HG03159 (cell line): ENCODE data around the gene FGF13.
A peak's percentile ranks its signal among the peaks of the same experiment; 100 is the strongest.

Experiments
- ATAC-seq: cut with Tn5 transposase; IDR thresholded peaks from one replicate; pipeline ENCODE4 v1.9.1; 2021; ENCODE audit warnings: mild to moderate bottlenecking, moderate library complexity; ENCODE audit not compliant: unreplicated experiment

The FGF13 gene

DNA sequence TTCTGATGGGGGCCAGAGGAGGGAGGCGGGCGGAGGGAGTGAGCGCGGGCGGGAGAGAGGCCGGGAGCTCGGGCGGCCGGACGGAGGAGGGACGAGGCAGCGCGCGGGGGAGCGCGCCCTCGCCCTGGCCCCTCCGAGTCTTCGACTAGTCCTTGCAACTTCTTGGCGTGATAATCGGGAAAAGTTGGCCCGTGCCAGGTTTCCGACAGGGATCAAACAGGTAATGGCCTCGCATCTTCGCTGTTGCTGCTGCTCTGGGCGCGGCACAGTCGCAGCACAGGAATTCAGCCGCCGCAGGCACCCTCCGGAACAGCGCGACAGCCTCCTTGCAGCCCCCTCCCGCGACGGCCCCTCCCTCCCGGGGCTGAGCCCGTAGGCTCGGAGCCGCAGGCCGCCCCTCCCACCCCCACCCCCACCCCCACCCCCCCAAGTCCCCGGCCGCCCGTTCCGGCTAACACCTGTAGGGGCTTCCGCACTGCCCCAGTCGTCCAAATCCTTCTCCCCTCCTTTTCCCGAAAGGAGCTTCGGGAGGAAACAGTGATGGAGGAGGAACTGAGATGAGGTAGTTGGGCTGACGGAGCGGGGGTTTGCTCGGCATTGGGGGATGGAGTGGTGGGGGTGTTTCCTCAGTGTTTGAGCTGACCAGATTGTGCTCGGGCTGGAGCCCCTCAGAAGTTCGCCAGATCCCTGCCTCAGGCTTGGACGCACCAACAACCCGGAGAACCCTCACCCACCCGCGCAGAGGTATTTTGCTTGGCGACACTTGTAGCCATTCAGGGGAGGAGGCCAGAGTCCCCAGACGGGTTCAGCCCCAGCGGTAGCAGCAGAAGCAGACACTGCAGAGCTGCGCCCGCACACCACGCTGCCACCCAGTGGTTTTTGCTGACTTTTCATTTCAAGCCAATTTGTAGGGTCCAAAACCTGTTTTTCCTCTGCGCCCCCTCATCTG is at the start of gene FGF13:
TSS of gene FGF13 (minus strand) at position 319 of the 949 bp plus-strand sequence. CDS start 714 bp downstream, outside the sequence.
- ATAC-seq: peak; percentile 53

- ATAC-seq: no peak
Observed at GRCh38 chrX:138759217-138759943, 47.9 kb upstream of the FGF13 start.

GRCh38 chrX:138756234-138756633 is 44.7 kb upstream of the FGF13 start:
- ATAC-seq: no peak

- no peak for ATAC-seq
Observed at GRCh38 chrX:138754861-138755260, 43.3 kb upstream of the FGF13 start.

- no peak for ATAC-seq
Observed at GRCh38 chrX:138748480-138748879, 37.0 kb upstream of the FGF13 start.

- peak; percentile 88 for ATAC-seq
Observed at GRCh38 chrX:138745196-138745595, 33.7 kb upstream of the FGF13 start.

- no peak for ATAC-seq
Observed at GRCh38 chrX:138742217-138742616, 30.7 kb upstream of the FGF13 start.

DNA sequence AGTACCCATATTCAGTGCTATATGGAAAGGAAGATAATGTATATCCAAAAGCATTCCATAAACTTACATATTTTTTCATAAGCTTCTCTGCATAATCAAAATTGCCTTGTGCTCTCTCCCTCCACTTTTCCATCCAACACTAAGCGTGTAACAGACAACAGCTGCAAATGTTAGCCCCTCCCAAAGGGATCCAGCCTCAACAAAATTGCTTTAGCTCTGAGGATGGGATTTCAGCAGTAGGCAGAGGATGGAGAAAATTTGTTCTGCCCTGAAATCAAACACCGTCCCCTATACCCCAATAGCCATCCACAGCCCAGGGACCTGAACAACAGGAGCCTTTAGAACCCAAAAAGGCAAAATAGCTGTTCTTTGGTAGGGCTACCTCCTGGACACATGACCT is 28.8 kb upstream of the FGF13 start:
- ATAC-seq: no peak

DNA sequence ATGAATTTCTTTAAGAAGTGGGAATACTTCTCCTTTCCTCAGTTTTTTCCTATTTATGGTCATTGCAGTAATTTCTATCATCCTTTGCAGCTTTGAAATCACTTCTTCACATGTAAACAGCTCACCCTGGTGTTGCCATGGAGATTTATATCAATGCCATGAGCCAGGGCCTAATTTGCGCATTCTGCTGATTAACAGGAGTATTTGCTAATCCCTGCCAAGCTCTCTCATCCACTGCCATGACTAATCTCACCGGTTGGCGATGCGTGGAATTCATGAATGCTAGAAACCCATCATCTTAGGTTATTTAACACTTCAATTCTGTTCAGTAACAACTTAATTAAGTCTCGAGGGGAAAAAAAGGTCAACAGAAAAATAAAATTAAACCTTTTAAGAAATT is 11.8 kb upstream of the FGF13 start:
- no peak for ATAC-seq

DNA sequence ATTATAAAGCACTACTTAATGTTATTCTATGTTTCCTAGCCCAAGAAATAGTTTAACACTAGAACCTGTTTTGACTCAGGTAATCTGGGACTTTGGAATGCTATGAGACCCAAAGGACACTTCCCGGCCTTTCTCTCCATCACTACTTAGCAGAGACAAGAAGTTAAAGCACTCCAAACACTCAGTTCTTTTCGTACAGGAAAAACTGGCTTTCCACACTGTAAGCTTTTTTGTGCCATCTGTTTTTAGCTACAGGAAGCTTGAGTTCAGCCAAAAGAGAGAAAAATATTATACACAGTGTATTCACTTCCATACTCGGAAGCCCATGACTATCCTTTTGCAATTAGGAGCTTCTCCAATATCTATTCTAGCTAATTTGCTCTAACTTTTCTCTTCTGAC is 7.9 kb upstream of the FGF13 start:
- no peak for ATAC-seq

DNA sequence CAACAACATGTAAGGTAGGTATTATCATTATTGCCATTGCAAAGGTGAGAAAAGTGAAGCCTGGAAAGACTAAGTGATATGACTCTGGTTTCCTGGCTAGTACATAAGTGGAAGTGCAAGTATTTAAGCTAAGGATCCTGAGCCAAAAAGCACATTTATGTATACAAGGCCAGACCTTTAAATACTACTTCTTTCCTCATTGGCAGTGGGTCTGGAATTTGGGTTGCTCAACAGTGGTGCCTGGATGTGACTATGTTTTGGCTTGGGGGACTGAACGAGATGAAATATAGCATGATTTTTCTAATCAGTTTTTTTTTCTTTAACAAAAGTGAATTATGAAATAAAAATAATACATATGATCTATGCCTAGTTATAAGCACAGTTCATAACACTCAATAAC is 7.4 kb upstream of the FGF13 start:
- no peak for ATAC-seq

DNA sequence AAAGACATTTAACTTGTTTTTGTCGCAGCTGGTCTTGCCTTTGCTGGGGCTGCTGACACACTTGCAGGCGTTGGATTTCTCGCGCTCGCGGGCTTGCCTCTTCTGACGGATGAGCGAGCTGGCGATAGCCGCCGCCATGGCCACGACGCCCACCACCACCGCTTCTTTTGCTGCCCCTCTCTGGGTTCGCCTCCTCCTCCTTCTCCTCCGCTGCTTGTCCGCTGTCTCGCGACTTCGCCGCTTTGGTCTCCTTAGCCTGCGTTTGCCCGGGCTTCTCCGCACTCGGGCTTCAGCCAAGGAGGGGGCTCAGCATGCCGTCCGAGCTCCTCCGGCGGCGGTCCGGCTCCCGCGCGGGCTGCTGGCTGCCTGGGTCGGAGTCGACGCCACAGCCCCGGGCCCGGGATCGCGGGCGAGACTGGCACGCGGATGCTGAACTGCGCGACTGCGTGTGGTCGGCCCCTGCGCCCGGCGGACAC is 613 bp downstream of the FGF13 start:
- no peak for ATAC-seq

DNA sequence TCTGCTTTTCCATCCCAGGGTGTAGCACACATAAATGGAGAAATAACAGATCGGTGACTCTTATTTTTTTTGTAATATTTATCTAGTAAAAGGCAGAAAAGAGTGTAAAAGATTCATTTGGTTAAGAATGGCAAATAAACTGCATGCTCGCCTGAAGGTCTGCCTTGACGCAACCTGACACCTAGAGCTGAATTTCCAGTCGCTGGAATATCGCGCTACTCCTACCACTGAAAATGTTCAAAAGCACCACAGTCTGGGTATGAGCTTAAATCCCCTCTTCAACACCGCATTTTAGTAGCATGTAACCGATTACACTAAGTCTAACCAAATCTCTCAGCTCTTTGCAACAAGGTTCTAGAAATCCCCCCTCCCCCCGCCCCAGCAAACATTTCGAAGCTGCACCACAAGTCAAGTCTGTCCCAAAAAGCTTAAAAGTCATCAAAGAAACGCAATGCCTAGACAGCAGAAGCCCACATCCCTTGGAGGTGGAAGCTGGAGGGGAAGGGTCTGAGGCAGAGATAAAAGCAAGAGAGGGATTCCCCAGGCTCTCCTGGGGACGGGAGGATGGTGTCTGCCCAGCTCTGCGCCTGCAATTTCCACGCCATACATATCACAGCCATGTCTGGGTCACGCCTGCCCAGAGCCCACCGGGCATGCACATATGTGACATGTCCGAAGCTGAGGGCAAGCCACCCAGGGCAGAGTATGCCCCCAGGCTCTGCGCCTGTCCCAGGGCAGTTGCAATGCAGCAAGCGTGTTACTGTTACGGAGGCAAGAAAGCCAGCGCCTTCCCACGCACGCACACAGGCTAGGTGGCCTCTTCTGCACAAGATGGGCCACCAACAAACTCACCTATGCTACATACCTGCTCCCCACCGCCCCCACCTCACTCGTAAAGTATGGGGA is 1.4 kb downstream of the FGF13 start:
- no peak for ATAC-seq

DNA sequence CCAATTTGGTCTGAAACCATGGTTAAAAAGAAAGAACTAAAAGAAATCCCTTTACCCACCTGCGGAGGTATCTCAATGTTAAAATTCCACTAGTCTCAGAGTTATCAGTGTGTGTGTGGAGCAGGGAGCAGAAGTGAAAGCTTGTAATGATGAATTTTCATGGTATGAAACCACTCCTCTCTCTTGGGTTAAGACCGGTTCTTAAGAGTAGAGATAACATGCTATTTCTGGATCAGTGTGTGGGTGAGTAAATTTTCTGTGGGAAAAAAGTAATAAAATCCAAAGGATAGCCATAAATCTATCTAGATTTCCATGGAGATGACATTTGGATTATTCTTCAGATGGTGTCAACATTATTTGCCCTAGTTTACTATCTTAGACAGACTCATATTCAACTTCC is 3.2 kb downstream of the FGF13 start:
- ATAC-seq: no peak

DNA sequence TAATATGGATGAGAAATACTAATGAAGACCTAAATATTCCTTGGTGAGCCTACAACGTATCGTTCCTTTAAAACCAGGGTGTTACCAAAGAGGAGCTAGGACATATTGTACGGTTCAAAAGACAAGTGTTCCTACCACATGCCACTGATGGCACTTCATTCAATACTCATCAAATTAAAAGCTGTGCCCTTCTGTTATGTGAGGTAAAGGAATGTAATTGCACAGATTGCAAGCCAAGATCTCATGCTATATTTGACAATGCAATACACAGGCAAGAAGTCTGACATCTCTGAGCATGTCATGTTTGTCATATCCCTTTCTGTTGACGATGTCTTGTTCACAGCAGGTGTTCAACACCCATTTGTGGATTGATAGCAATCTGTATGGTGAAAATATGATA is 6.9 kb downstream of the FGF13 start:
- ATAC-seq: no peak

DNA sequence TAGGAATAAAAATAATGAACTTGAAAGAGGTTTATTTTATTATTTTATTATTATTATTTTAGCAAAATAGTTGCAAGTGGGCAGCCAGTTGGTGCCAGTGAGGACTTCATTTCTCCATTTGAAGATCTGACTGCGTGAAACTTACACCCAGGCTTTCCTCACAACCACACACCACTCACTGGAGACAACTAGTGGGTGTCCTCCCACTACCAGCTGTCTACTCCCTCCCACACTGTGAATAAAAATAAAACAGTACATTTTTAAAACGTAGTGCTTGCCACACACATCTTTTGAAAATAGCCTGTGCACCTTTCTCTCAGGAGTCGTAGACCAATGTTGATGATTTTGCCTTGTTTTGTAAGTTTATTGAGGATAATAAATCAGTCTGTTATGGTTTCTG is 7.4 kb downstream of the FGF13 start:
- no peak for ATAC-seq

DNA sequence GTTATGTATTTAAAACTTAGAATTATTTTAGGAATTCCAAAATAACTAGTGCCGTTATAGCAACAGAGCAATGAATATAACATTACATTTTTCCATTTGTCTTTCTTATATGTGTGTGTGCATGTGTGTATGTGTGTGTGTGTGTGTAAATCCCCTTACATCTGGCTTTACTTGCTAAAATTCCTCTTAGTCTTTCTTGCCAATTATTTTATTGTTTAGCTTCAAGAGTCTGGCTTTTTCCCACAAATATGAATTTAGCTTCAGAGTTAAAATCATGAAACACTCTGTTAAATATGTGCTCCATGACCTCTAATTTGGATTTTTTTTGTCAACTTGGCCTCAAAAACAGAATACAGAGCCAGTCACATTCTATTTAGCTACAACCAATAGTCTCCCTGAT is 18.9 kb downstream of the FGF13 start:
- no peak for ATAC-seq

- ATAC-seq: no peak
Observed at GRCh38 chrX:138691186-138691585, 20.3 kb downstream of the FGF13 start.

DNA sequence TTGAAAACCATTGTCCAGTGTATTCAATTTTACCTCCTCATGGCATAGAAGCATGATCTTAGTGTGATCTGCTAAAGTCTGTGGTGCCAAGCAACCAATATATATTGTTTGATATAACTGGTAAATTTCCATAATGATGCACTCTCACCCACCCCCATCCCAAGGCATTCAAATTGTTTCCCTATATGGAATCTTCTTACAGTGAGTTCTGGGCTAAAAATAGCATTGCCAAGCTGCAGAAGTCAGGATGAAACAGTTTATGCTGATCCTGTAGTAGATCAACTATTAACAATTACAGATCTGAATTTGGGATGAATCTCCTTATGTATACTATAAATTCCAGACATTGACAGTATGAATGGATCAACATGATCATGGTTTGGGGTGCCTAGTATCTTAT is 20.9 kb downstream of the FGF13 start:
- ATAC-seq: no peak

DNA sequence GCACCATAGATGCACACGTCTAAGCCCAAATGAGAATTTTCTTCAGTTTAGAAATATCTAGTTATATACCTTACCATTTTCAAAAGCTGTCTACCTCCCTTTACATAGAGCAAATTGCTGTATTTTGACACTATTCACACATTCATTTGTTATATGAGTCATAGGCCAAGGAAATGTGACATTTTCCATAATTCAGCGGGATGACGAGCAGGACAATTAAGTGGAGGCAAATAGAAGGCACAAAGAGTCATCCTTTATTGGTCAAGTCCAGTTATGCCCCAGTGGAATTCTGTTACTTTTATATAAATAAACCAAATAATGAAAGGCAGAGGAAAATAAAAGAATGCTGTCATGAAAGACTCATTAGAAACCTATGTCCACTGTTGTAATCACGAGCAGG is 27.9 kb downstream of the FGF13 start:
- no peak for ATAC-seq

GRCh38 chrX:138669693-138670092 is 41.8 kb downstream of the FGF13 start:
- no peak for ATAC-seq
